ENCODE measurements around the gene WDR45B.

DNA sequence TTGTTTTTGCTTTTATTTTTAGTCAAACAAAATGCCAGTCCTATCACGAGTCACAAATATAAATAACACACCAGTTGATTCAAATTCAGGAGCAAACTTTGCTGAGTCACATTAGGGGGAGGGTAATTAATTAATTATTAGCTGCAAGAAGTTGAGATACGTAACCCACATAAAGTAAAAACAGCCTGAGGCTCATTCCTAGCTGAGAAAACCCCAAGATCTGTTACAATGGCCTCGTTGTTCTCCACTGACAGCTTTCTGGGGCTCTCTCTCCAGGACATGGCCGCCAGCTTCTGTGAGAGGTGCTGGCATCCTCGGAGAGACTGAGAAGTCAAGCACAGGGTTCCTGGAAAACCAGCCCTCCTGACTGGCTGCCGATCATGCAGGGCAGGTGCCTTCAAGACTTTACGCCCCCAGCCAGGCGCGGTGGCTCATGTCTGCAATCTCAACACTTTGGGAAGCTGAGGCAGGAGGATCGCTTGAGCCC, 39.2 kb upstream of the WDR45B start:
- TF ChIP-seq, protein P1, sequence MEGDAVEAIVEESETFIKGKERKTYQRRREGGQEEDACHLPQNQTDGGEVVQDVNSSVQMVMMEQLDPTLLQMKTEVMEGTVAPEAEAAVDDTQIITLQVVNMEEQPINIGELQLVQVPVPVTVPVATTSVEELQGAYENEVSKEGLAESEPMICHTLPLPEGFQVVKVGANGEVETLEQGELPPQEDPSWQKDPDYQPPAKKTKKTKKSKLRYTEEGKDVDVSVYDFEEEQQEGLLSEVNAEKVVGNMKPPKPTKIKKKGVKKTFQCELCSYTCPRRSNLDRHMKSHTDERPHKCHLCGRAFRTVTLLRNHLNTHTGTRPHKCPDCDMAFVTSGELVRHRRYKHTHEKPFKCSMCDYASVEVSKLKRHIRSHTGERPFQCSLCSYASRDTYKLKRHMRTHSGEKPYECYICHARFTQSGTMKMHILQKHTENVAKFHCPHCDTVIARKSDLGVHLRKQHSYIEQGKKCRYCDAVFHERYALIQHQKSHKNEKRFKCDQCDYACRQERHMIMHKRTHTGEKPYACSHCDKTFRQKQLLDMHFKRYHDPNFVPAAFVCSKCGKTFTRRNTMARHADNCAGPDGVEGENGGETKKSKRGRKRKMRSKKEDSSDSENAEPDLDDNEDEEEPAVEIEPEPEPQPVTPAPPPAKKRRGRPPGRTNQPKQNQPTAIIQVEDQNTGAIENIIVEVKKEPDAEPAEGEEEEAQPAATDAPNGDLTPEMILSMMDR (IDR thresholded peaks at IDR 0.05; ENCODE audit: low read depth, low read length, poor library complexity, severe bottlenecking), result no peak
- TF ChIP-seq EZH2phosphoT487 (IDR thresholded peaks at IDR 0.05; ENCODE audit: borderline replicate concordance, low read length), result no peak

Measured in DOHH2 (cell line).